ENCODE results near the gene PCDH7.

PCDH7 gene

DNA sequence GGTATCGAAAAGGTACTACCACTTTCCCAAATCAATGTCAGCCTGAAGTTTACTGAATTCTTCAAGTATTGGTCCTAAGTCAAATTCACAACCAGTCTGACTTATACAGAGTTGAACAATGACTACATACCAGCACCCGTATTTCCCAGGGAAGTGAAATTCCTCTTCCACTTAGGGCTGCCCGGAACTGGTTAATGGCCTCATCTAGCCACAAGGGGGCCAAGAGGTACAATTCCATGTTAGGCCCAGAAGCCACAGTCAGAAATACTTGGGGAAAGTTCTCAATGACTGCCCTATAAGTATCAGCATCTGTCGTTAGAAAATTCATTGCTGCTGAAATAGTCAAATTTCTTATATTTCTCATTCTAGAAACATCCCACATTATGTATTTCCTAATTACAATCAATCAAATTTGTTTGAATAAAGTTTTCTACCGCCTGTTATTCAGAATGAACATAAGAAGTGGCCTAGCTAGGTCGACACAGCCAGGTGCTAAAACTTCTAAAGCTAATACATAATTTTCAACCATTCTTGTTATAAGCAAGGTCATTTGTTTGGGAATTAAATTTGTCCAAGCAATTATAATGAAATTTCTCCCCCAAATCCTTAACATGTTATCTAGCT is 5.6 kb upstream of the PCDH7 start:
- ATAC-seq: peak; percentile 55
- TF ChIP-seq PPARA (CRISPR knock-in tag; IDR thresholded peaks at IDR 0.05; ENCODE audit: borderline replicate concordance) (no peak), ISL1 (CRISPR knock-in tag; IDR thresholded peaks at IDR 0.05) (no peak), CSDC2 (CRISPR knock-in tag; IDR thresholded peaks at IDR 0.05) (no peak), TOX (CRISPR knock-in tag; IDR thresholded peaks at IDR 0.05; ENCODE audit: borderline replicate concordance) (no peak), ZNF565 (CRISPR knock-in tag; conservative IDR thresholded peaks at IDR 0.05; ENCODE audit: low read depth) (no peak)

DNA sequence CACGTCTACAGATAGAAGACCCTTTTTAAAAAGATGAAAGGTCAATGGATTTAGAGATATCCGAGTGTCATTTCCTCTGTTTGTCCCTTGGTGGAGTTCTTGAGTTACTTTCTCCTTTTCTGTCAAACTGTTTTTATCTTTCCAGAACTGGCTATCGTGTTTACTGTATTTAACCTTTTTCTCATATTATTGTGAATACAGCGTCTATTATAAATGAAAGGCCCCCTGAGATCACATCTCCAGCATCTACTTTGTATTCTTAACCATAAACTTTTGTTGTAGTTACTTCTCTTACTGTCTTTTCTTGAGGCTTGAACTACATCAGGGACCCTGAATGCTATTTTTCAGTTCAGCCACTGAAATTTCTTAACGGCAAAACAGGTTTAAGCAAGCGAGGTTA is 4.0 kb upstream of the PCDH7 start:
- no peak for TF ChIP-seq PPARA (CRISPR knock-in tag; IDR thresholded peaks at IDR 0.05; ENCODE audit: borderline replicate concordance)
- TF ChIP-seq RARB (CRISPR knock-in tag; IDR thresholded peaks at IDR 0.05): no peak
- TF ChIP-seq SNAI2 (CRISPR knock-in tag; IDR thresholded peaks at IDR 0.05): no peak
- TF ChIP-seq ZC3H10 (CRISPR knock-in tag; IDR thresholded peaks at IDR 0.05): no peak
- TF ChIP-seq GLIS3 (CRISPR knock-in tag; IDR thresholded peaks at IDR 0.05): no peak
- TF ChIP-seq ARNTL (CRISPR knock-in tag; IDR thresholded peaks at IDR 0.05; ENCODE audit: borderline replicate concordance, low read depth): no peak
- TF ChIP-seq ZNF565 (CRISPR knock-in tag; conservative IDR thresholded peaks at IDR 0.05; ENCODE audit: low read depth): no peak
- no peak for TF ChIP-seq ZNF70 (CRISPR knock-in tag; IDR thresholded peaks at IDR 0.05)
- no peak for TF ChIP-seq TOX (CRISPR knock-in tag; IDR thresholded peaks at IDR 0.05; ENCODE audit: borderline replicate concordance)
- no peak for TF ChIP-seq BACH2 (CRISPR knock-in tag; IDR thresholded peaks at IDR 0.05; ENCODE audit: borderline replicate concordance)
- TF ChIP-seq, protein P1, sequence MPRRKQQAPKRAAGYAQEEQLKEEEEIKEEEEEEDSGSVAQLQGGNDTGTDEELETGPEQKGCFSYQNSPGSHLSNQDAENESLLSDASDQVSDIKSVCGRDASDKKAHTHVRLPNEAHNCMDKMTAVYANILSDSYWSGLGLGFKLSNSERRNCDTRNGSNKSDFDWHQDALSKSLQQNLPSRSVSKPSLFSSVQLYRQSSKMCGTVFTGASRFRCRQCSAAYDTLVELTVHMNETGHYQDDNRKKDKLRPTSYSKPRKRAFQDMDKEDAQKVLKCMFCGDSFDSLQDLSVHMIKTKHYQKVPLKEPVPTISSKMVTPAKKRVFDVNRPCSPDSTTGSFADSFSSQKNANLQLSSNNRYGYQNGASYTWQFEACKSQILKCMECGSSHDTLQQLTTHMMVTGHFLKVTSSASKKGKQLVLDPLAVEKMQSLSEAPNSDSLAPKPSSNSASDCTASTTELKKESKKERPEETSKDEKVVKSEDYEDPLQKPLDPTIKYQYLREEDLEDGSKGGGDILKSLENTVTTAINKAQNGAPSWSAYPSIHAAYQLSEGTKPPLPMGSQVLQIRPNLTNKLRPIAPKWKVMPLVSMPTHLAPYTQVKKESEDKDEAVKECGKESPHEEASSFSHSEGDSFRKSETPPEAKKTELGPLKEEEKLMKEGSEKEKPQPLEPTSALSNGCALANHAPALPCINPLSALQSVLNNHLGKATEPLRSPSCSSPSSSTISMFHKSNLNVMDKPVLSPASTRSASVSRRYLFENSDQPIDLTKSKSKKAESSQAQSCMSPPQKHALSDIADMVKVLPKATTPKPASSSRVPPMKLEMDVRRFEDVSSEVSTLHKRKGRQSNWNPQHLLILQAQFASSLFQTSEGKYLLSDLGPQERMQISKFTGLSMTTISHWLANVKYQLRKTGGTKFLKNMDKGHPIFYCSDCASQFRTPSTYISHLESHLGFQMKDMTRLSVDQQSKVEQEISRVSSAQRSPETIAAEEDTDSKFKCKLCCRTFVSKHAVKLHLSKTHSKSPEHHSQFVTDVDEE (CRISPR knock-in tag; IDR thresholded peaks at IDR 0.05): no peak
- no peak for TF ChIP-seq ZNF8 (CRISPR knock-in tag; IDR thresholded peaks at IDR 0.05)
- TF ChIP-seq, protein P2, sequence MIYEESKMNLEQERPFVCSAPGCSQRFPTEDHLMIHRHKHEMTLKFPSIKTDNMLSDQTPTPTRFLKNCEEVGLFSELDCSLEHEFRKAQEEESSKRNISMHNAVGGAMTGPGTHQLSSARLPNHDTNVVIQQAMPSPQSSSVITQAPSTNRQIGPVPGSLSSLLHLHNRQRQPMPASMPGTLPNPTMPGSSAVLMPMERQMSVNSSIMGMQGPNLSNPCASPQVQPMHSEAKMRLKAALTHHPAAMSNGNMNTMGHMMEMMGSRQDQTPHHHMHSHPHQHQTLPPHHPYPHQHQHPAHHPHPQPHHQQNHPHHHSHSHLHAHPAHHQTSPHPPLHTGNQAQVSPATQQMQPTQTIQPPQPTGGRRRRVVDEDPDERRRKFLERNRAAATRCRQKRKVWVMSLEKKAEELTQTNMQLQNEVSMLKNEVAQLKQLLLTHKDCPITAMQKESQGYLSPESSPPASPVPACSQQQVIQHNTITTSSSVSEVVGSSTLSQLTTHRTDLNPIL (CRISPR knock-in tag; IDR thresholded peaks at IDR 0.05; ENCODE audit: low read depth): no peak
- TF ChIP-seq, protein P3, sequence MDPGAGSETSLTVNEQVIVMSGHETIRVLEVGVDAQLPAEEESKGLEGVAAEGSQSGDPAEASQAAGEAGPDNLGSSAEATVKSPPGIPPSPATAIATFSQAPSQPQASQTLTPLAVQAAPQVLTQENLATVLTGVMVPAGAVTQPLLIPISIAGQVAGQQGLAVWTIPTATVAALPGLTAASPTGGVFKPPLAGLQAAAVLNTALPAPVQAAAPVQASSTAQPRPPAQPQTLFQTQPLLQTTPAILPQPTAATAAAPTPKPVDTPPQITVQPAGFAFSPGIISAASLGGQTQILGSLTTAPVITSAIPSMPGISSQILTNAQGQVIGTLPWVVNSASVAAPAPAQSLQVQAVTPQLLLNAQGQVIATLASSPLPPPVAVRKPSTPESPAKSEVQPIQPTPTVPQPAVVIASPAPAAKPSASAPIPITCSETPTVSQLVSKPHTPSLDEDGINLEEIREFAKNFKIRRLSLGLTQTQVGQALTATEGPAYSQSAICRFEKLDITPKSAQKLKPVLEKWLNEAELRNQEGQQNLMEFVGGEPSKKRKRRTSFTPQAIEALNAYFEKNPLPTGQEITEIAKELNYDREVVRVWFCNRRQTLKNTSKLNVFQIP (CRISPR knock-in tag; IDR thresholded peaks at IDR 0.05; ENCODE audit: borderline replicate concordance, low read depth): no peak
- no peak for TF ChIP-seq ZFP30 (CRISPR knock-in tag; IDR thresholded peaks at IDR 0.05)
- TF ChIP-seq ESRRG (CRISPR knock-in tag; IDR thresholded peaks at IDR 0.05): no peak
- no peak for TF ChIP-seq CSDC2 (CRISPR knock-in tag; IDR thresholded peaks at IDR 0.05)
- TF ChIP-seq, protein P4, sequence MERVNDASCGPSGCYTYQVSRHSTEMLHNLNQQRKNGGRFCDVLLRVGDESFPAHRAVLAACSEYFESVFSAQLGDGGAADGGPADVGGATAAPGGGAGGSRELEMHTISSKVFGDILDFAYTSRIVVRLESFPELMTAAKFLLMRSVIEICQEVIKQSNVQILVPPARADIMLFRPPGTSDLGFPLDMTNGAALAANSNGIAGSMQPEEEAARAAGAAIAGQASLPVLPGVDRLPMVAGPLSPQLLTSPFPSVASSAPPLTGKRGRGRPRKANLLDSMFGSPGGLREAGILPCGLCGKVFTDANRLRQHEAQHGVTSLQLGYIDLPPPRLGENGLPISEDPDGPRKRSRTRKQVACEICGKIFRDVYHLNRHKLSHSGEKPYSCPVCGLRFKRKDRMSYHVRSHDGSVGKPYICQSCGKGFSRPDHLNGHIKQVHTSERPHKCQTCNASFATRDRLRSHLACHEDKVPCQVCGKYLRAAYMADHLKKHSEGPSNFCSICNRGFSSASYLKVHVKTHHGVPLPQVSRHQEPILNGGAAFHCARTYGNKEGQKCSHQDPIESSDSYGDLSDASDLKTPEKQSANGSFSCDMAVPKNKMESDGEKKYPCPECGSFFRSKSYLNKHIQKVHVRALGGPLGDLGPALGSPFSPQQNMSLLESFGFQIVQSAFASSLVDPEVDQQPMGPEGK (CRISPR knock-in tag; IDR thresholded peaks at IDR 0.05; ENCODE audit: borderline replicate concordance): no peak
- ATAC-seq: no peak

DNA sequence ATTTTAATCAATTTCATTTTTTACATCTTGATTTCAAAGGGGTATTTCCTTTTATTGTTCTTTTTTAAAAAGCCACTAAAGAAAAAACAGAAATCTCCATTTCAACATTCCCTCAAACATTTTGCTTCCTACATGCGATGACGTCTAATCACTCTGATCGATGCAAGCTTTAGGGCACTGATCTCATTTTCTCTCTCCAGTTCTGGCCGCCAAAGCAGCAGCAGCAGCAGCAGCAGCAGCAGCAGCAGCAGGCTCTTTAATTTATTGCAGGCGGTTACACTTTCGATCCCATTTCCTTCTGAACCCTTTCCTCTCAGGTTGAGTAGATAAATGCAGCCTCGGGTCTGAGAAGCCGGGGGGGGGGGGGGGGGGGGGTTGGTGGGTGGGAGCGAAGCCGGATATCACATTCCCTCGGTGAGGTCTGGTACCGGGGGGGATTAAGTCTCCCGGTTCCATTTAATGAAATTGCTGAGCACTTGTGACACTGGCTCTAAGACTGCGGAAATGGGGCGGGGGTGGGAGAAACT is 3.4 kb upstream of the PCDH7 start:
- ATAC-seq: no peak
- TF ChIP-seq ESRRG (CRISPR knock-in tag; IDR thresholded peaks at IDR 0.05) (no peak), ZNF70 (CRISPR knock-in tag; IDR thresholded peaks at IDR 0.05) (no peak), PPARA (CRISPR knock-in tag; IDR thresholded peaks at IDR 0.05; ENCODE audit: borderline replicate concordance) (no peak), ZC3H10 (CRISPR knock-in tag; IDR thresholded peaks at IDR 0.05) (no peak), CSDC2 (CRISPR knock-in tag; IDR thresholded peaks at IDR 0.05) (no peak), ZFP3 (CRISPR knock-in tag; IDR thresholded peaks at IDR 0.05) (no peak), ZNF565 (CRISPR knock-in tag; conservative IDR thresholded peaks at IDR 0.05; ENCODE audit: low read depth) (no peak)
- TF ChIP-seq, protein P4 (CRISPR knock-in tag; IDR thresholded peaks at IDR 0.05; ENCODE audit: borderline replicate concordance): no peak
- TF ChIP-seq, protein P1 (CRISPR knock-in tag; IDR thresholded peaks at IDR 0.05): no peak
- TF ChIP-seq, protein P5, sequence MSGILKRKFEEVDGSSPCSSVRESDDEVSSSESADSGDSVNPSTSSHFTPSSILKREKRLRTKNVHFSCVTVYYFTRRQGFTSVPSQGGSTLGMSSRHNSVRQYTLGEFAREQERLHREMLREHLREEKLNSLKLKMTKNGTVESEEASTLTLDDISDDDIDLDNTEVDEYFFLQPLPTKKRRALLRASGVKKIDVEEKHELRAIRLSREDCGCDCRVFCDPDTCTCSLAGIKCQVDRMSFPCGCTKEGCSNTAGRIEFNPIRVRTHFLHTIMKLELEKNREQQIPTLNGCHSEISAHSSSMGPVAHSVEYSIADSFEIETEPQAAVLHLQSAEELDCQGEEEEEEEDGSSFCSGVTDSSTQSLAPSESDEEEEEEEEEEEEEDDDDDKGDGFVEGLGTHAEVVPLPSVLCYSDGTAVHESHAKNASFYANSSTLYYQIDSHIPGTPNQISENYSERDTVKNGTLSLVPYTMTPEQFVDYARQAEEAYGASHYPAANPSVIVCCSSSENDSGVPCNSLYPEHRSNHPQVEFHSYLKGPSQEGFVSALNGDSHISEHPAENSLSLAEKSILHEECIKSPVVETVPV (CRISPR knock-in tag; IDR thresholded peaks at IDR 0.05): no peak

Measured in SK-N-SH treated with all-trans-retinoic acid at 6 μM for 48 hours (cell line).